ENCODE results near the gene UNK.
"Not testable (repeated sequence)": the region's sequence is repeated elsewhere in the genome, so short reads cannot be mapped to it uniquely, and the experiment has no call there.

- not testable (repeated sequence) for TF ChIP-seq PPARA (CRISPR knock-in tag; IDR thresholded peaks at IDR 0.05; ENCODE audit: borderline replicate concordance); BACH2 (CRISPR knock-in tag; IDR thresholded peaks at IDR 0.05; ENCODE audit: borderline replicate concordance); PATZ1 (CRISPR knock-in tag; IDR thresholded peaks at IDR 0.05; ENCODE audit: borderline replicate concordance); ZFP3 (CRISPR knock-in tag; IDR thresholded peaks at IDR 0.05); ARNTL (CRISPR knock-in tag; IDR thresholded peaks at IDR 0.05; ENCODE audit: borderline replicate concordance, low read depth); ZC3H10 (CRISPR knock-in tag; IDR thresholded peaks at IDR 0.05); ESRRG (CRISPR knock-in tag; IDR thresholded peaks at IDR 0.05); SNAI2 (CRISPR knock-in tag; IDR thresholded peaks at IDR 0.05); ISL1 (CRISPR knock-in tag; IDR thresholded peaks at IDR 0.05); ZNF70 (CRISPR knock-in tag; IDR thresholded peaks at IDR 0.05); OSR1 (CRISPR knock-in tag; IDR thresholded peaks at IDR 0.05); RARB (CRISPR knock-in tag; IDR thresholded peaks at IDR 0.05); CREB5 (CRISPR knock-in tag; IDR thresholded peaks at IDR 0.05; ENCODE audit: low read depth); TOX (CRISPR knock-in tag; IDR thresholded peaks at IDR 0.05; ENCODE audit: borderline replicate concordance)
These were observed 81.0 kb downstream of the UNK start for GRCh38 chr17:75865404-75866188.

Measured in SK-N-SH treated with all-trans-retinoic acid at 6 μM for 48 hours (cell line).